SK-N-MC (cell line): ENCODE results near the gene RNU4-1.

Experiments used
- DNase-seq: peaks from one replicate; pipeline ENCODE4 v3.0.0-alpha.2; 2011; ENCODE audit warnings: low read depth, low spot score
- H3K27ac ChIP-seq: fragments of 200-600 bp; sonication (generic); 2 replicates; pipeline ENCODE4 v1.5.1; 2016; ENCODE audit warnings: mixed run types
- H3K36me3 ChIP-seq: fragments of 200-600 bp; sonication (generic); 2 replicates; pipeline ENCODE4 v1.6.1; 2017; ENCODE audit warnings: antibody characterized with exemption, low read length, mixed read lengths; ENCODE audit not compliant: insufficient read depth
- H3K4me3 ChIP-seq: fragments of 200-600 bp; sonication (generic); 2 replicates; pipeline ENCODE4 v1.5.1; 2016
- H3K9ac ChIP-seq: fragments of 200-600 bp; sonication (generic); 2 replicates; pipeline ENCODE4 v1.8.0; 2017; ENCODE audit warnings: mixed run types, mixed read lengths; ENCODE audit not compliant: insufficient read length
- H3K9me3 ChIP-seq: fragments of 200-600 bp; sonication (generic); 2 replicates; pipeline ENCODE4 v1.6.1; 2017; ENCODE audit warnings: low read depth, mild to moderate bottlenecking, antibody characterized with exemption, low read length, moderate library complexity, mixed read lengths
- EZH2 ChIP-seq: fragments of 200-600 bp; sonication (generic); IDR thresholded peaks from one replicate; pipeline ENCODE4 v1.6.1; 2017; ENCODE audit warnings: antibody characterized with exemption
- FOXP2 ChIP-seq: optimal IDR thresholded peaks from 2 replicates; pipeline ENCODE3; 2011; ENCODE audit warnings: mild to moderate bottlenecking, moderate library complexity; ENCODE audit not compliant: insufficient read depth; ENCODE audit errors: extremely low read length, control extremely low read depth
- POLR2AphosphoS5 ChIP-seq: IDR thresholded peaks from 2 replicates; pipeline ENCODE4 v1.6.1; 2012; ENCODE audit warnings: mild to moderate bottlenecking, low read depth, low read length, borderline replicate concordance

RNU4-1 gene

DNA sequence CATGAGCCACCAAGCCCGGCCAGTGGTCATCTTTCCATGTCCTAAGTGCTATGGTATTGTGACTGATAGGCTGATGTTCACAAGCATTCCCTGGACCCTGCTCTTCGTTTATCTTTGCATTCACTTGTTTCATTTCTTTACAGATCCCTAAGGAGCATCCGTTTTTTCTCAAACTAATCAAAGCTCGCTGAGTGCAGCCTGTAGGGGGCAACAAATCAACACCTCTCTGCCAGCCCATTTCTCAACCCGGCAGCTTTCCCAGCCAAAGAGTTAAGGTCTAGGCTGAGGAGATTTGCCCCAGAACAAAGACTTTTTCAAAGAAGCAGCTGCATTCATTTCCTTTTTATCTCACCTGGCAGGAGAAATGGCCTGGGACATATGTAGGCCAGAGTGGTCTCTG is 21.2 kb upstream of the RNU4-1 start:
- Histone ChIP-seq H3K9ac (no peak overlapping the region), H3K9me3 (no peaks in the 10 kb centered on the region), H3K4me3 (no peak overlapping the region), H3K36me3 (no peaks in the 10 kb centered on the region), H3K27ac (no peak overlapping the region)
- no peak for DNase-seq
- no peak for TF ChIP-seq POLR2AphosphoS5
- no peak for TF ChIP-seq FOXP2
- no peak for TF ChIP-seq EZH2

DNA sequence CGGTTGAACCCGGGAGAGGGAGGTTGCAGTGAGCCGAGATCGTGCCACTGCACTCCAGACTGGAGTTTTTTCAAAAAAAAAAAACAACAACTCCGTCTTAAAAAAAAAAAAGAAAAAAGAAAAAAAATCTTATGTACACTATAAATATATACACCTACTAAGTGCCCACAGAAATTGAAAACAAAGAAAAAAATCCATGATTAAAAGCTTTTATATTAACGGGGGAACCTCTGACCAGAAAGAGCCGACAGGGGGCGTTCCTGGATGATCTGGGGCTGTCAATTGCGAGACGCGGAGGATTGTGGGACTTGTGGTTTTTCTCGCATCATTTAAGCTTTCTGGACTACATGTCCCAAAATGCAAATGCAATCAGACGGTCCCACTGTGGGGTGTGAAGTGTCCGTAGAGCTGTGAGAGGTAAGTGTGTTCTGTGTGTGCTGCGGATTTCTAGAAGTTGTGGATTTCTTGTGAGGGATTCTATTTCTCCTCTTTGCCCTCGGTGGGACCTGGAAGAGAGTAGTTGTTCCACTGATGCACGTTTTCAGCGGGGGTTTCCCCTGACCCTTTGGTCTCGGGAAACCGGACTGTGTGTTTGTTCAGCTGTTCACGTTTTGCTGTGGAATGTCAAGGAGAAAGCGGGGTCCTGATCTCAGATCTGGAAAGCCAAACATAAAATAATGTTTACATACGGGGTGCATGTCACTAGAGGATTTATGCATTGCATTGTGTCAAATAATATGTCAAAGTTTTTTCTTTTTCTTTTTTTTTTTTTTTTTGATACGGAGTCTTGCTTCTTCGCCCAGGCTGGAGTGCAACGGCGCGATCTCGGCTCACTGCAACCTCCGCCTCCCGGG is 9.2 kb upstream of the RNU4-1 start, which contains the start of gene SIRT4:
SIRT4 (plus strand) TSS at position 360 of the 854 bp plus-strand sequence. CDS start 1,241 bp downstream, outside the sequence.
- H3K9ac ChIP-seq: peak within 1 kb of the TSS; percentile 87
- peak; percentile 86 for DNase-seq
- peak within 1 kb of the TSS; percentile 97 for H3K4me3 ChIP-seq
- TF ChIP-seq EZH2 (no peak), FOXP2 (no peak), POLR2AphosphoS5 (peak; percentile 76)
- H3K36me3 ChIP-seq: 0 out of 2 replicates have a peak, but pooled peaks cover 3% of the 10 kb centered on the region
- H3K9me3 ChIP-seq: no peaks in the 10 kb centered on the region
- H3K27ac ChIP-seq: no peak within 1 kb of the TSS

DNA sequence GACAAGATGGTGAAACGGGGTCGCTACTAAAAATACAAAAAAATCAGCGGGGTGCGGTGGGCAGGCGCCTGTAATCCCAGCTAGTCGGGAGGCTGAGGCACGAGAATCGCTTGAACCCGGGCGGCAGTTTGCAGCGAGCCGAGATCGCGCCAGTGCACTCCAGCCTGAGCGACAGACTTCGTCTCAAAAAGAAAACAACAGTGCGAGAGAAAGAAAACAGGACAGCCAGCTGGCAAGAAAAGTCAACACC is 701 bp downstream of the RNU4-1 start:
- Histone ChIP-seq H3K9me3 (no peaks in the 10 kb centered on the region), H3K27ac (peak overlapping the region; percentile 100), H3K36me3 (no peaks in the 10 kb centered on the region), H3K4me3 (peak overlapping the region; percentile 91), H3K9ac (peak overlapping the region; percentile 95)
- TF ChIP-seq FOXP2 (no peak), POLR2AphosphoS5 (no peak), EZH2 (no peak)
- DNase-seq: no peak

DNA sequence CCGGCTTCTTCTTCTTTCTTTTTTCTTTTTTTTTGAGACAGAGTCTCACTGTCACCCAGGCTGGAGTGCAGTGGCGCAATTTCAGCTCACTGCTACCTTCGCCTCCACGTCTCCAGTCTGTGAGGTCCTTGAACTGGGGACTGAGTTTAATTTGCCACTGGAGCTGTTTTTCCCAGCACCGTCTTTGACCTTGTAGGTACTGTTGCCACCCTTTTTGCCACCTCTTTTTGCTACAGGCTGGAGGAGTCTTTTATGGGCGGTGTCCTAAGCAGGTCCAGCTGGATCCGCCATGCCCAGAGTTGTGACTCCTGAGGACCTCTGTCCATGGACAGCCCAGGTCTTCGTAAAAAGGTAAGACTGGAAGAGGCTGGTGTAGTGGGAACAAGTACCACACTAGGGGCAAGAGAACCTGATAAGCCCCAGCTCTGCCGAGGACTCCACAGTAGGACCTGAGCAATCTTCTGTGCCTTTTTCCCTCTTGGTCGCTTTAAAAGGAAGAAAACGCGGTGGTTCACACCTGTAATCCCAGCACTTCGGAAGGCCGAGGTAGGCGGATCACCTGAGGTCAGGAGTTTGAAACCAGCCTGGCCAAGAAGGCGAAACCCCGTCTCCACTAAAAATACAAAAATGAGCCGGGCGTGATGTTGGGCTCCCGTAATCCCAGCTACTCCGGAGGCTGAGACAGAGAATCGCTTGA is 2.3 kb downstream of the RNU4-1 start:
- TF ChIP-seq FOXP2 (no peak), EZH2 (no peak), POLR2AphosphoS5 (no peak)
- DNase-seq: no peak
- Histone ChIP-seq H3K9ac (peak overlapping the region; percentile 66), H3K36me3 (no peaks in the 10 kb centered on the region), H3K9me3 (no peaks in the 10 kb centered on the region), H3K27ac (peak overlapping the region; percentile 100), H3K4me3 (peak overlapping the region; percentile 65)

DNA sequence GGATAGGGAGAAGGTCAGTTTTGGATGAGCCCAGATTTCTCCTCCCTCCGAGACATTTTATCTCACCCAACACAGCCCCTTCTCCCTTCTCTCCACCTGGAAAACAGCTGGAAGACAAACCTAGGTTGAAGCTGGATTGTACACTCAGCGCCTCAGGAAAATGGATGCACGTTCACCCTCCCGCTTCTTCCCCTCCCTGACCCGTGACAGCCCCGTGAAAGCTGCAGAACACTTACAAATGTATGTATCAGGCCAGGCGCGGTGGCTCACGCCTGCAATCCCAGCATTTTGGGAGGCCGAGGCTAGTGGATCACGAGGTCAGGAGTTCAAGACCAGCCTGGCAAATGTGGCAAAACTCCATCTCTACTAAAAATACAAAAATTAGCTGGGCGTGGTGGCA is 5.5 kb downstream of the RNU4-1 start:
- Histone ChIP-seq H3K27ac (no peak overlapping the region), H3K36me3 (no peaks in the 10 kb centered on the region), H3K9ac (no peak overlapping the region), H3K9me3 (no peaks in the 10 kb centered on the region), H3K4me3 (no peak overlapping the region)
- no peak for DNase-seq
- TF ChIP-seq POLR2AphosphoS5 (no peak), FOXP2 (no peak), EZH2 (no peak)

DNA sequence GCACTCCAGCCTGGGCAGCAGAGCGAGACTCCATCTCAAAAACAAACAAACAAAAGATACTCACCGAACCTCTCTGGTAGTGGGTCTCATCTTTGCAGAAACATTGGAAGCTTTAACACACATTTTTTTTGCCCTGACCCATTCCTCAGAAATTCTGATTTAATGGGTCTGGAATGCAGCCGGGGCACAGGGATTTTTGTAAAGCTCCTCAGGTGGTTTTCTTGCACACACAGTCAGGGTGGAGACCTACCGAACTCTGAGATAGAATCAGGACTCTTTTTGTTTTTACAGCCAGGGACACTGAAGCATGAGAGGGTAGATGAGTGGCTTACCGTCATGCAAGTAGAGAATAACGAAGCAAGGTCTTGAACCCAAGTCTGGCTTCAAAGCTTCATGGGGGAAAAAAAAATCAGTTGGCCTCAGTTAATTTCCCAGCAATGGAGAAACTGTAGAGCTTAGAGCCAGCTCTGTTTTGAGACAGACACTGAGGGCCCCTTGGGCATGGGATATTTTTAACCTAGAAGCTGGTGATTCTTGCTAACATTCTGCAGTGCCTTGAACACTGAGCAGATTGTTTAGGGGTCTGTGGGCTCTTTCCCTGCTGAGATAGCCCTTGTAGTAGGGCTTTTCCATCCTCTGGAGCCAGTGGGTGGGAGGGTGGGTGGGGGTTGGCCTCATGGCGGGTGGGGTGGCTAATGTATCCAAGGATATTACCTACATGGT is 6.1 kb downstream of the RNU4-1 start:
- Histone ChIP-seq H3K27ac (no peak overlapping the region), H3K4me3 (no peak overlapping the region), H3K36me3 (no peaks in the 10 kb centered on the region), H3K9ac (no peak overlapping the region), H3K9me3 (no peaks in the 10 kb centered on the region)
- DNase-seq: no peak
- TF ChIP-seq FOXP2: no peak
- TF ChIP-seq POLR2AphosphoS5: no peak
- no peak for TF ChIP-seq EZH2

DNA sequence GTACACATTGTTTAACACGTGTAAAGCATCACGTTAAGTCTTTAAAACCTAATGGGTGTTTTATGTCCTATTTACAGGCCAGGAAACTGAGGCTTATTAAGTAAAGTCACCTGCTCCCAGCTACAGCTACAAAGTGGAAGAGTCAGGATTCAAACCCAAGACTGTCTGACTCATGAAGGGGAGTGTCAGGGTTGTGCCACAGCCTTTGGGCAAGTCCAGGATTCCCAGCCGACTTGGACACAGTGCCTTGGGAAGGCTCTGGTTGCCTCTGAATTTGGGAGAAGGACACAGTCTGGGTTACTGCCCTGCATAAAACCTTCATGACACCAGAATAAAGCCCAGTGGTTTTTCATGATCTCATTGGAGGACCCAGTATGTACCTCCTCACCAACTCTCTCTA is 8.7 kb downstream of the RNU4-1 start:
- H3K36me3 ChIP-seq: no peaks in the 10 kb centered on the region
- no peak overlapping the region for H3K4me3 ChIP-seq
- DNase-seq: no peak
- H3K27ac ChIP-seq: no peak overlapping the region
- H3K9ac ChIP-seq: no peak overlapping the region
- H3K9me3 ChIP-seq: no peaks in the 10 kb centered on the region
- no peak for TF ChIP-seq FOXP2
- TF ChIP-seq EZH2: no peak
- no peak for TF ChIP-seq POLR2AphosphoS5

DNA sequence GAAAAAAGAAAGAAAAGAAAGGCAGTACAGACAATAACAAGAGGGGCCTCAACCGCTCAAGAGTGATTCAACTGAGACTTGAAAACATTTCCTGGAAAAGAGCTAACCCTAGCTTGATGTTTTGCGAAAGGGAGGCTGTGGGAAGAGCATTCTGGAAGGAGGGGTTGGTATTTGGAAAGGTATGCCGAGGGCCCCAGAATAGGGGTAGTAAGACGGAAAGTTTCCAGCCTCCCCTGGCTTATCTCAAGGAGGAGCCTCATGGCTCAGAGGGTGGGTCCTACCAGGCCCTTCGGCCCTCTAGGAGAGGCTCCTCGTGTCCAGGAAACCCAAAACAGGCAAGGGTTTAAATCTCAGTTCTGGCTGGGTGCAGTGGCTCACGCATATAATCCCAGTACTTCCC is 9.7 kb downstream of the RNU4-1 start:
- no peak for DNase-seq
- no peaks in the 10 kb centered on the region for H3K36me3 ChIP-seq
- TF ChIP-seq POLR2AphosphoS5: no peak
- TF ChIP-seq EZH2: no peak
- no peak for TF ChIP-seq FOXP2
- H3K9me3 ChIP-seq: no peaks in the 10 kb centered on the region
- H3K9ac ChIP-seq: no peak overlapping the region
- no peak overlapping the region for H3K4me3 ChIP-seq
- peak overlapping the region; percentile 89 for H3K27ac ChIP-seq
